Thymus (tissue), 11 donors: ENCODE measurements around the gene PPP1R1B. TPM values are rescaled to one million over a fixed set of nuclear protein-coding genes. Genes with fewer than 3 reads are reported as not detected.

Experiments
- DNase-seq, 9 donors: peaks; one replicate each; pipeline ENCODE4 v3.0.0-alpha.2; 2013; ENCODE audit warnings: low spot score in 9 of 9, low read depth in 6 of 9, missing footprints in 1 of 9
- H3K27ac ChIP-seq, 2 donors: one replicate each; pipeline ENCODE4 v1.5.1; 2013; ENCODE audit warnings: control low read depth in 1 of 2, low read depth in 1 of 2, low read length in 1 of 2, mild to moderate bottlenecking in 1 of 2, moderate library complexity in 1 of 2
- H3K27me3 ChIP-seq, 2 donors: one replicate each; pipeline ENCODE4 v1.5.1; 2013; ENCODE audit warnings: low read length in 1 of 2; ENCODE audit not compliant: control insufficient read depth in 2 of 2, insufficient read depth in 1 of 2
- H3K36me3 ChIP-seq, 2 donors: one replicate each; pipeline ENCODE4 v1.5.1; 2013; ENCODE audit warnings: low read length in 1 of 2, mild to moderate bottlenecking in 1 of 2, moderate library complexity in 1 of 2; ENCODE audit not compliant: control insufficient read depth in 2 of 2, insufficient read depth in 2 of 2
- H3K4me1 ChIP-seq, 2 donors: one replicate each; pipeline ENCODE4 v1.5.1; 2013; ENCODE audit warnings: low read length in 2 of 2; ENCODE audit not compliant: control insufficient read depth in 2 of 2, insufficient read depth in 2 of 2
- H3K4me3 ChIP-seq, 2 donors: one replicate each; pipeline ENCODE4 v1.5.1; 2013; ENCODE audit warnings: low read length in 2 of 2, control low read depth in 1 of 2, mild to moderate bottlenecking in 1 of 2
- H3K9me3 ChIP-seq, 2 donors: one replicate each; pipeline ENCODE4 v1.5.1; 2013; ENCODE audit warnings: low read length in 1 of 2, mild to moderate bottlenecking in 1 of 2; ENCODE audit not compliant: control insufficient read depth in 2 of 2, insufficient read depth in 1 of 2
- WGBS: extraction: QIAGEN DNeasy Blood & Tissue Kit; methylation state at CpG from one replicate; pipeline ENCODE4 v1.1.7; 2013; 5-methylcytosine and 5-hydroxymethylcytosine counted together
- polyA plus RNA-seq: library from polyadenylated mRNA; stranded (reverse); fragments of 200-250 nt; gene quantifications from one replicate; pipeline ENCODE4 v1.2.3, GENCODE V29; 2013
- total RNA-seq: library from RNA; stranded (reverse); fragments of 120-200 nt; gene quantifications from one replicate; pipeline ENCODE4 v1.2.4, GENCODE V29; 2013
- donor health status: healthy.

The PPP1R1B gene
- total and polyA plus RNA-seq, 2 donors = 1.3 to 1.8 TPM

DNA sequence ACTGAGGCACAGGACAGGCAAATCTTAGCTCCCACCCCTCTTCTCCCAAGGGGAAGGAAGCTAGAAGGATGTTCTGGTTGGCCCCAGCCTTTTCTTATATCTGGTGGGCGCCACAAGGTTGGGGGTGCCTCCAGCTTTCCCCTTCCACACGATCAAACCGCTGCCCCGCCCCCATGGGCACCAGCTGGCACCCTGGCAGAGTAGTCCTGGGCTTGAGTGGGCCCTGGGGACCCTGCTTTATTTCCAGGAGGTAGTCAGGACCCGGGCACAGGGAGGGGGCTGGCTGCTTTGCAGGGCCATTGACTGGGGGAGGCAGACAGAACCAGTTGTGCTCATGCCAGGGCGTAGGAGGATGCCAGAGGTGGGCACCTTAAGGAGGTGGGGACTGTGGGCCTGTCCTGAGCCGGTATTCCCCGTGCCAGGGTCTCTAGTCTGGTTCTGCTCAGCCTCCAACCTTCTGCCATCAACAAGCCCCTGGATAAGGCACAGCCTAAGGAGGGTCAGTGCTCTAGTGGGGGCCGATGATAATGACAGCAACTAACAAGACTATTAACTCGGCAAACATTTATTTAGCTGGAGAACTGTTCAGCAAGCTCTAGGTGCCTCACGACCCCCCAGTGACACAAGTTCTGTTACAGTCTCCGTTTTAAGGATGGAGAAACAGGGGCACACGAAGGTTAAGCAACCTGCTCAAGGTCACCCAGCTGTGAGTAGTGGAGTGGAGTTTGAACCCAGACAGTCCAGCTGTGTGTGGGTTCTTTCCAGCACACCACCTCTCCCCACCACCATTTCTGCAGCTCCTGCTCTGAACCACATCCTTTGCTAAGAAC is 7.6 kb upstream of the PPP1R1B start:
- WGBS = 72% methylated on average over 13 of the region's 13 CpGs
- Histone ChIP-seq H3K27ac (no peak overlapping the region), H3K9me3 (peaks cover 0 to 5% of the 10 kb centered on the region in 2 donors), H3K36me3 (no peaks in the 10 kb centered on the region), H3K4me3 (no peak overlapping the region), H3K27me3 (peaks cover 18 to 81% of the 10 kb centered on the region in 2 donors), H3K4me1 (peaks cover 7 to 29% of the 10 kb centered on the region in 2 donors)
- no peak for DNase-seq

DNA sequence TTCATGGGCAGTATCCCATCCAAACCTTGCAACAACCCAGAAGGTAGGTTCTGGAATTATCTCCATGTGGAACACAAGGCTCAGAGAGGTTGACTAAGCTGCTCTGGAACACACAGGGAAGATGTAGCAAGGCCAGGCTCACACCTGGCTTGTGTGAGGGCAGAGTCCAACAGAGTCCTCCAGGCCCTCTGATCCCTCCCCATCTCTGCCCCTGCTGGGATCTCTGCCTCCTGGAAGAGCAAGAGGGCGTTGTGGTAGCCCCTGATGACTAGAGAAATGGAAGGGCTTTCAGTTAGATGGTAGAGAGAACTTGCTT is 7.0 kb upstream of the PPP1R1B start:
- DNase-seq = no peak
- no peak overlapping the region for H3K4me3 ChIP-seq
- H3K4me1 ChIP-seq = peaks cover 7 to 29% of the 10 kb centered on the region in 2 donors
- H3K36me3 ChIP-seq = no peaks in the 10 kb centered on the region
- peaks cover 18 to 80% of the 10 kb centered on the region in 2 donors for H3K27me3 ChIP-seq
- H3K9me3 ChIP-seq = peaks cover 0 to 5% of the 10 kb centered on the region in 2 donors
- no peak overlapping the region for H3K27ac ChIP-seq
- WGBS = 91% methylated on average over 1 of the region's 1 CpG

DNA sequence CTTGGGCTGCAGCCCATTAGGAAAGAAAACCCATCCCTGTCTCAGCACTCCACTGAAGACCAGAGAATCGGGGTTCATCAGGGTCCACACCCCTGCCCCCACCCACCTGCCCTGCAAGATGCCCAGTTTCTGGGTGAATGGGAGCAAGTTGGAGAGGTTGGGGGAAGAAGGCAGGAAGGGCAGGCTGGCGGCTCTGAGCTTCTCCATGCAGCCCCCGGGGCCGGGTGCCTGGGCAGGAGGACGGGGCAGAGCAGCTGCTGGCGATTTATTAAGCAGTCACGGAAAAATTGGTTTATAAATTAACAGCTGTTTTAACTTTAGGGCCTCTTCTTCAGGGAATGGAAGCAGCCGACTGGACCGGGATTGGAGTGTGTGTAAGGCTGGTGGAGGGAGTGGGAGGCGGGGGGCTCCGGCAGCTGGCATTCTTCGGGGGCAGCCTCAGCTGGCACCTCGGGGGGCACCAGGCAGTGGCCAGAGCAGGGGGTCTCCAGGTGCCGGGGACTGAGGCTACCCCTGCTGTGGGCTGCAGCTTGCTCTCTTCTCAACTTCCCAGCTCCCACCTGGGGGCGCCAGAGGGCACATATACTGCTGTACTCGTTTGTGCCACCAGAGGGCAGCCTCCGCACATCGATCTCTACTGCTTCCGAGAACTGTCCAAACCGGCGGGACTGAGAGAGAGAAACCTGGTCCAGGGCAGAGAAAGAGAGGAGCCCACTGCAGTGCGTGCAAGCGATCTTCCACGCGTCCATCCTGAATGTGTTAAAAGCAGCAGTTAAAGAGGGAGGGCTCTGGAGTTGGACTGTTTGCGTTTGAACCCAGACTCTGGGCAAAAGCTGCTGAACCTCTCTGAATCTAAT is 5.0 kb upstream of the PPP1R1B start:
- peaks cover 7 to 43% of the 10 kb centered on the region in 2 donors for H3K4me1 ChIP-seq
- DNase-seq = peak; percentile 63 to 89 (median 75)
- H3K36me3 ChIP-seq = no peaks in the 10 kb centered on the region
- 16% methylated on average over 26 of the region's 26 CpGs for WGBS
- no peak overlapping the region for H3K4me3 ChIP-seq
- H3K27ac ChIP-seq = no peak overlapping the region
- peaks cover 0 to 9% of the 10 kb centered on the region in 2 donors for H3K9me3 ChIP-seq
- H3K27me3 ChIP-seq = peaks cover 24 to 80% of the 10 kb centered on the region in 2 donors

DNA sequence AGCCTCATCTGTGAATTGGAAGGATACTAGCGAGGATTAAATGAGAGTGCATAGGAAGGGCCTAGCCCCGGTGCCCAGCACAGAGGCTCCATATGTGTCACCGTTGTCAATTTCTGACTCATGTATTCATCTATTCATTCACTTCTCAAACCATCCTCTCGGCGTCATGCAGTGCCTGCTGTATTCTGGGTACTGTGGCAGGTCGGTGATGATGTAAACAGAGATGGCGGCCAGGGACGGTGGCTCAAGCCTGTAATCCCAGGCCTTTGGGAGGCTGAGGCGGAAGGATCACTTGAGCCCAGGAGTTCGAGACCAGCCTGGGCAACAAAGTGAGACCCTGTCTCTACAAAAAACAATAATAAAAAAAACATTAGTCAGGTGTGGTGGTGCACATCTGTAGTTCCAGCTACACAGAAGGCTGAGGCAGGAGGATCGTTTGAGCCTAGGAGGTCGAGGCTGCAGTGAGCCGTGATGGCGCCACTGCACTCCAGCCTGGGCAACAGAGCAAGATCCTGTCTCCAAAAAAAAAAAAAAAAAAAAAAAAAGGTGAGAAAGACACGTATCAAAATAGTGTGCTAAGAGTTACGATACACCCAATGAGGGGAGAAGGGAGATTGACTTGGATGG is 4.3 kb upstream of the PPP1R1B start:
- 71% methylated on average over 16 of the region's 16 CpGs for WGBS
- Histone ChIP-seq H3K4me3 (no peak overlapping the region), H3K4me1 (peaks cover 5 to 40% of the 10 kb centered on the region in 2 donors), H3K27me3 (peaks cover 22 to 80% of the 10 kb centered on the region in 2 donors), H3K9me3 (peaks cover 0 to 6% of the 10 kb centered on the region in 2 donors), H3K27ac (no peak overlapping the region), H3K36me3 (no peaks in the 10 kb centered on the region)
- no peak for DNase-seq

DNA sequence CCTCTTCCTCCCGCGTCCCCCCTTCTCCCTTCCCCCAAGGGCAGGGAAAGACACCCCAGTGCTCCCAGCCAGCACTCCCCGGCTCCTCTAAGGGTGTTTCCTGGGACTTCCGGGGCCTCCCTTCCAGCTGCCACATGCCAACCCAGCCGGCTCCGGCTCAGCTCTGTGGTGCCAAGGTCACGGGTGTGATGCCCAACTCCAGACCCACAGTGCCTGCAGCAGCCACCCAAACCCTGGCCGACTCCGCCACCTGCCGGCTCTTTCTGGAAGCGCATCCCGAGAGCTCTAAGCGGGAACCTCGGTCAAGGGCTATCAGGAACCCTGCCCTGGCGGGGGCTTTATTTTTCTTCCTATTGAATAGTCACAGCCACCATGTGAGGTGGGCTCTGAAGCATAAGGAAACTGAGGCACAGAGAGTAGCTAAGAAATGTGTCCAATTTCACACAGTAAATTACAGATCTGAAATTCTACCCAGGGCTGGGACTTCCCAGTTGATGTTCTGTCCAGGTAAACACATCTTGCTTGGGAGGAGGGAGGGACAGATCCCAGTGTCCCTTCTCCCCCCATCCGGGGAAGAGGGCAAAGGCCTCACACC is 3.3 kb upstream of the PPP1R1B start:
- Histone ChIP-seq H3K9me3 (peaks cover 0 to 9% of the 10 kb centered on the region in 2 donors), H3K4me1 (peaks cover 1 to 36% of the 10 kb centered on the region in 2 donors), H3K27ac (no peak overlapping the region), H3K27me3 (peaks cover 24 to 84% of the 10 kb centered on the region in 2 donors), H3K36me3 (no peaks in the 10 kb centered on the region), H3K4me3 (no peak overlapping the region)
- peak in 8 of 9 donors; percentile 42 to 84 (median 70) for DNase-seq
- WGBS = 9% methylated on average over 16 of the region's 16 CpGs

DNA sequence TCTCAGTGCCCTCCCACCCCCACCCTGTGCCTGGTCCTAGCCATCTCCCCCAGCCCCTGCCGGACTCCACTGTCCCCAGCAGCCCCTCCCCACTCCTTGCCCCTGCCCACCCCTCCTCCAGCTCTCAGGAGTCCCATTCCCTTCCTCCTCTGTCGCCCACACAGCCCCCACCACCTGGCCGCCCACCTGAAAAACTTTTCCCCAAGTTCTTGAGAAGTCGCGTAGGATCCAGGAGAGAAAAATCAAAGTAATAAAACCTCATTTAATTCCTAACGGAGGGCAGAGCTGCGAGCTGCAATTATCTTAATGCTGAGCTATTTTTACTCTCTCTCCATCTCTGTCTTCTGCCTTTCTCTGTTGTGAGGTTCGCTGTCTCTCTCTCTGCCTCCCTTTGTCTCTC is 2.4 kb upstream of the PPP1R1B start:
- DNase-seq = no peak
- 95% methylated on average over 8 of the region's 8 CpGs for WGBS
- H3K36me3 ChIP-seq = no peaks in the 10 kb centered on the region
- peaks cover 0 to 9% of the 10 kb centered on the region in 2 donors for H3K9me3 ChIP-seq
- H3K27me3 ChIP-seq = peaks cover 27 to 84% of the 10 kb centered on the region in 2 donors
- no peak overlapping the region for H3K27ac ChIP-seq
- peaks cover 0 to 32% of the 10 kb centered on the region in 2 donors for H3K4me1 ChIP-seq
- H3K4me3 ChIP-seq = no peak overlapping the region

DNA sequence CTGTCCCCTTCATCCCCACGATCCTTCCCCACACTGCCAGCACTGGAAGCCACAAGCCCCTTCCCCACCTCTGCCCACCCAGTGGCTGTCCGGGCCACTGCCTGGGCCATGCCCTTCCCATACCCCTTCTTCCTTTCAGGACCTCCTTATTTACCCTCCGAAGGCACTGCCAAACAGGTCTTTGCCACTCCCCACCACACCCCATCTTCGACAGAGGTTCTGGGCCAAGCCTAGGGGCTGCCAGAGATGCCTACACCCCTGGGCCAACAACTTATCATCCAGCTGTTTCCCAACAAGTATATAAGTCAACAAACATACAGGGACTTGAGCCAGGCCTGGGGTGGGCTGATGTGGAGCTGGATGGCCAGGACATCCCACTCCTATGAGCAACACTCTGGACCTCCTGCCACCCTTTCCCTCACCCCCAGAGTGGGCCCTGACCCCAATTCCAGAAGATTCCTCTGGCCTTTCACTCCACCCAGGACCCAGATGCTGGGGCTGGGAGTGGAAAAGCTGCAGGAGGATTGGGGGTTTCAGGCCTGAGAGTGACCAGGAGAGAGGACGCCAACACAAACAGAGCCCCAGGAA is 1.5 kb upstream of the PPP1R1B start:
- H3K4me1 ChIP-seq = peaks cover 0 to 32% of the 10 kb centered on the region in 2 donors
- H3K27ac ChIP-seq = no peak overlapping the region
- no peaks in the 10 kb centered on the region for H3K36me3 ChIP-seq
- H3K4me3 ChIP-seq = no peak overlapping the region
- peaks cover 0 to 9% of the 10 kb centered on the region in 2 donors for H3K9me3 ChIP-seq
- no peak for DNase-seq
- 73% methylated on average over 5 of the region's 5 CpGs for WGBS
- H3K27me3 ChIP-seq = peaks cover 26 to 85% of the 10 kb centered on the region in 2 donors

DNA sequence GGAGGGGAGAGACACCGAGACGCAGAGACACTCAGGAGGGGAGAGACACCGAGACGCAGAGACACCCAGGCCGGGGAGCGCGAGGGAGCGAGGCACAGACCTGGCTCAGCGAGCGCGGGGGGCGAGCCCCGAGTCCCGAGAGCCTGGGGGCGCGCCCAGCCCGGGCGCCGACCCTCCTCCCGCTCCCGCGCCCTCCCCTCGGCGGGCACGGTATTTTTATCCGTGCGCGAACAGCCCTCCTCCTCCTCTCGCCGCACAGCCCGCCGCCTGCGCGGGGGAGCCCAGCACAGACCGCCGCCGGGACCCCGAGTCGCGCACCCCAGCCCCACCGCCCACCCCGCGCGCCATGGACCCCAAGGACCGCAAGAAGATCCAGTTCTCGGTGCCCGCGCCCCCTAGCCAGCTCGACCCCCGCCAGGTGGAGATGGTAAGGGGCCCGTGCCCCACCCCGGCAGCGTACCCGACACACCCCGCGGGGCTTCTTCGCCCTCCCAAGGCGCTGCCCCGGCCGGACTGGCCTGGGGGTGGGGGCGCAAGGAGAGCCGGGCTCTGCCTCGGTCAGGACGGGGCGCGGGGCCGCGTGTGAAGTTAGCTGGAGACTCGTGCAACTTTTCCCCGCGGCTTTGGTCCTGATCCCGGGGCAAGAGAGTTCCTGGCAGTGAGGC is 427 bp downstream of the PPP1R1B start:
- no peaks in the 10 kb centered on the region for H3K36me3 ChIP-seq
- WGBS = 10% methylated on average over 72 of the region's 72 CpGs
- H3K27me3 ChIP-seq = peaks cover 26 to 78% of the 10 kb centered on the region in 2 donors
- no peak overlapping the region for H3K27ac ChIP-seq
- DNase-seq = no peak
- peak overlapping the region in 1 of 2 donors; percentile 4 for H3K4me3 ChIP-seq
- H3K4me1 ChIP-seq = peaks cover 5 to 38% of the 10 kb centered on the region in 2 donors
- H3K9me3 ChIP-seq = peaks cover 0 to 9% of the 10 kb centered on the region in 2 donors
